Measurements from ENCODE around the gene P2RY2.
"Not testable (repeated sequence)": the region's sequence is repeated elsewhere in the genome, so short reads cannot be mapped to it uniquely, and the experiment has no call there.

Gene P2RY2

GRCh38 chr11:73189315-73189714 lies 28.8 kb upstream of the P2RY2 start:
- no peak for DNase-seq

DNA sequence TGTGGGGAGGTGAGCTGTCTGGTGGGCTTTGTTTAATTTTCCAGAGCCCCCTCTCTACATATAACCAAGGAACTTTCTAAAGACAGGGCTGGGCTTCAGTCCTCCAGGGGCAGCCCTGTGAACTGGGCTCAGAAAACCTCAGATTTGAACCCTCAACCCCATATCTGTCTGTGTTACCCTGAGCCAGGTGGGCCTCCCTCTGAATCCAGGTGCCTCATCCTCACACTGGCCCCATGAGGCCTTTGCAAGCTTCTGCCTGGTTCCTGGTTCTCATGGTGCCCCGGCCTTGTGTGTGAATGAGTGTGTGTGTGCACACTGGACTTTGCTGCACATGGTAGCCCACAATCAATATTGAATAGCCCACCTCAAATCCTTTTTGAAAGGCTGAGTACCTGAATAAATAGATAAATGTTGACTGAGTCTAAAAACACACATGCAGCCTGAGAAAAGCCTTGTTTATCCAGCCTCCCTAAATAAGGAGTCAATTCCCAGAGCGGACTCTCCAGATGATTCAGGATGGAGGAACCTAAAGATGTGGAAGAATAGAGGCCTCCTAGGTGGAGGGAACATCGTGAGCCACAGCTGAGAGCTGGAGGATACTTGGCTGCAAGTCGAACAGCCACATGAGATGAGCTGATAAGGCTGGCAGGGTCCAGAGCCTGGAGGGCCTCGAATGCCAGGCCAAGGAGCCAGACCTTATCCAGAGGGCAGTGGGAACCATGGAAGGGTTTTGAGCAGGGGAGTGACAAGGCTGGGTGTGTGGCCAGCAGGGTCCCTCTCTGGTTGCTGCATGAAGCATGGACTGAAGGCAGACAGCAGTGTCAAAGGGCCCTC lies 28.1 kb upstream of the P2RY2 start:
- no peak for DNase-seq

- no peak for DNase-seq
Observed at GRCh38 chr11:73190557-73190885, 27.6 kb upstream of the P2RY2 start.

DNA sequence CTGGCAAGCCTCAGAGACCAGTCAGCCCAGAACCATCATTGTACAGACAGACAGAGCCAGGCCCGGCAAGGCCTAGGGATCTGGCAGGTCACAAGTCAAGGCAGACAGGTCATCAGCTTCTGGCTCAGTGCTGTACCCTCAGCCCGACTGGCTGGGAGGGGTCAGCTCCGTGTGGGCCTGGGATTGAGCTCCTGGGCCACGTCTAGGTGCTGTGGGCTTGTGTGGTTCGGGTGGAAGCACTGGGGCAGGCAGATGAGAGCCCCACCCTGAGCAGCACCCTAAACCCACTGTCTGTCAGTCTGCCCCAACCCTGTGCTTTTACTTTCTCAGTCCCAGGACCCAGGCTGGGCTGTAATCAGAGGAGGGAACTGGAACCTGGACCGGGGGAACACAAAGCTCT lies 26.9 kb upstream of the P2RY2 start:
- no peak for DNase-seq

DNA sequence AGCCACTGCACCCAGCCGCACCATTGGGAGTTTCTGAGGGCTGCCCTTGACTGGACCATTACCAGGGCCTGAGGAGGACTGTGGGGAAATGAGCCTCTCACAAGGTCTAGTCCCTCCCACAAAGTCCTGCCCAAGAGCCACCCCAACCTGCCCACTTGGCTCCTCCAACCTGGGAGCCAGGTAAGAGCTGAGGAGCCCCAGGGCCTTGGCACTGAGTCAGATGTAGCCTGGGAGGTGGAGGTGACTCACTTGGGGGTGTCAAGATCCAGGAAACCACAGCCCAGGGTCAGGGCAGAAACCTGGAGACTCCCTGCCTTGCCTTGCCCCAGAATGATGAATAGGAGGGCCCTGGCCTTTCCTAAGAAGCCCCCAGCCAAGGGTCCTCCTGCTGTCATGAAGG lies 25.8 kb upstream of the P2RY2 start:
- DNase-seq = no peak

GRCh38 chr11:73193251-73194033 lies 24.6 kb upstream of the P2RY2 start:
- DNase-seq = no peak

GRCh38 chr11:73194034-73194507 lies 24.0 kb upstream of the P2RY2 start:
- DNase-seq = no peak

GRCh38 chr11:73194593-73194992 lies 23.5 kb upstream of the P2RY2 start:
- no peak for DNase-seq

DNA sequence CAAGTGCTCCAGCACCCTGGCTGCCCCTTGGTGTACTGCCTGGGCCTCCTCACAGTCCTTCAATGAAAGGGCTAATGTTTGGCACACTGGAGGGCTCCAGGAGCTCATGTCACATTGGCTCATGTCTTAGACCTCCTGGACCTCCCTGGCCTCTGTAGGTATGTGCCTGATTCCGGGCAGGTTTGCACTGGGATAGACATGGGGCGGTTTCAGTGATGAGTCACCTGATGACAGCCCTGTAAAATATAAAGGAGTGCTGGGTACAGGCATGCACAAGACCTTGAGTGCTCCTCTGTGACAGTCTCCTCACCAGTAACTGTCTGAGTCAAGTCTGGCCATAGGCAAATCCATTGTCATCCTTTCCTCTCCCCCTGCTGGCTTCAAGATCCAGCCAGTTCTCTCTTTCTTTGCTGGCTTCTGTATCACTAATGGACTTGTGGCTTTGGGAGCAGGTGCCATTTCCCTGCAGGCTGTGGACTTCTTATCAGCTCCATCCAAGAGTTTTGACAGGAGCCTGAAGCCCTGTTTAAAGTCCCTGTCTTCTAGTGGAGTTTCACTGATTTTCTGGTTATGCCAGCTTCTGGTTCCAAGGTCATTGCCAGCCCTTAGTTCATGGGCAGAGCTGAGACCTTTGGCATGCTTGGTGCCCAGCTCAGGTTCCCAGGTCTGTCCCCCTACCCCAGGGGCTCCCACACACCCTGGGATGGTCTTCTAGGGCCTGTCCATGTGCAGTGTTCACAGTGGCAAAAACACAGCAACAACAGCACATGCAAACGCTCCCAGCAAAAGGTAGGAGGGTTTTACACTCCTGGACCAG lies 22.7 kb upstream of the P2RY2 start:
- no peak for DNase-seq

GRCh38 chr11:73196576-73196975 lies 21.5 kb upstream of the P2RY2 start:
- DNase-seq = no peak

DNA sequence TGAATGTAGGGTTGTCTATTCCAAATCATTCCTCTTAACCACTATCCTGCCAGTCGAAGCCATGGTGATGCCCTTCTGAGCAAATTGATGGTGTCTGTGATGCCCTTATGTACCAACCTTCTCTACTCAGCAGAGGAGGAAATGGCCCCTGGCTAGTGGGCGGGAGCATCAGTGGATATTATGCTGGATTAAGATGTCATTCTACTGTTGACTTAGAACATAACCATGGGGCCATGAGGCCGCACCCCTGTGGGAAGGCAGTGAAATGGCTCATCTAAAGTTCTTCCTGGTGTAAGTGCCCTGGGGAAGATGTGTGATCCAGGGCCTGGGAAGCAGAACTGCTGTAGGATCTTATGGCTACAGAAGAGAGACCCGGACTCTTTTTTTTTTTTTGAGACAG lies 20.7 kb upstream of the P2RY2 start:
- no peak for DNase-seq

DNA sequence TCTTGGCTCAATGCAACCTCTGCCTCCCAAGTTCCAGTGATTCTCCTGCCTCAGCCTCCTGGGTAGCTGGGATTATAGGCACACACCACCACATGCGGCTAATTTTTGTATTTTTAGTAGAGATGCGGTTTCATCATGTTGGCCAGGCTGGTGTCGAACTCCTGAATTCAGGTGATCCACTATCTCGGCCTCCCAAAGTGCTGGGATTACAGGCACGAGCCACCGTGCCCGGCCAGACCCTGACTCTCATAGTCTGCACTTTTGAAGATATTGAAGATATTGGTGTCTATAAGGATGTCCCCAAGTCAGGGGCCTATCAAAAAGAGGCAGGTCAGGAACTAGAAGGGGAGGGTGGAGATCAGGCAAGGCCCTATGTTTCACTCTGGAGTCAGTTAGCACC lies 20.3 kb upstream of the P2RY2 start:
- not testable (repeated sequence) for DNase-seq

- DNase-seq = no peak
Observed at GRCh38 chr11:73198677-73199076, 19.4 kb upstream of the P2RY2 start.

GRCh38 chr11:73199446-73199845 lies 18.6 kb upstream of the P2RY2 start:
- no peak for DNase-seq

- no peak for DNase-seq
Observed at GRCh38 chr11:73200256-73200655, 17.8 kb upstream of the P2RY2 start.

DNA sequence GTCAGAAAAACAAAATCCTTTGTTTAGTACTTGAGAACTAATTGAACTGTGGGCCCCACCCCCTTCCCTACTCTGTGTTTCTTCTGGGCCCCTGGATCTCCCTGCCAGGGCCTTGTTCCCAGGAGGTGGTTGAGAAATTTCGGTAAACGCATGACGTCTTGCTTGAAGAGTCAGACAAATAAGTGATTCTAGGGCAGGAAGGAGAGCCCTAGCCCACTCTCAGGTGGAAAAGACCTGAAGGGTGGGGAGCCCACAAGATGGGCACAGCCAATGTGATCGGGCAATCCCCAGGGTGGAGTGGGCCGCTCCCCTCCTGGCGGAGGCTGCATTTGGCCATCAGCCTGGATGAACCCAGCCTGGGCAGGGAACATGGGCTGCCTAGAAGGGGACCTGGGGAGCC lies 16.8 kb upstream of the P2RY2 start:
- no peak for DNase-seq

GRCh38 chr11:73201888-73202780 lies 15.9 kb upstream of the P2RY2 start:
- DNase-seq = no peak

DNA sequence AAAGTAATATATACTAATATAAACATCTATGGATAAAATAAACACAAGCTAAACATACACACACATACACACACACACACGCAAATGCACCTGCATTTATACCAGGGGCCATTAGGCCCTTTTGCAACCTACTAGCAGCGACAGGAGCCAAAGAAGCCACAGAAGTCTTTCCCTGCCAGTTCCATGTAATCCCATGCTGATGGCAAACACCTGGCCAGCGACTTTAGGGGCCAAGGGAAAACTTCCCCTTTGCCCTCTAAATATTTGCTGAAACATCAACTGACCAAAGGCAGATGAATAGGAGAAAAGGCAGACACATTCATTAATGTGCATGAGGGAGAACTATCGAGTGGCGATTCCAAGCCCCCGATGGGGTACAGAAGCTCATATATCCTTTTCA lies 14.8 kb upstream of the P2RY2 start:
- no peak for DNase-seq

DNA sequence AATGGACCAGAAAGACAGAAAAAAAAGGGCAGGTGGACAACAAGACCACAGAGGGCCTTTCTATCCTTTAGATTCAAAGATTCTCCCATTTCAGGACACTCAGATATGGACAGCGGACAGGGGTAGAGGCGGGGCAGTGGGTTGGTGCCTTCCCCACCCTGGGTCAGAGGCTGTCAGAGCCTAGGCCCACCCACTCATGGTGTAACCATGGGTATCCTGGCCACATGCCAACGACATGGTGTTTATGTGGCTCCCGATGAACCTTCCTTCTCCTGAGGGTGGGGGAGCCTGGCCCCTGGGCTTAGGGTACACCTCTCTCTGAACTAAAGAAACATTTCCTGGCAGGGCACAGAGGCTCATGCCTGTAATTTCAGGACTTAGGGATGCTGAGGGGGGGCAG lies 14.3 kb upstream of the P2RY2 start:
- DNase-seq = no peak

DNA sequence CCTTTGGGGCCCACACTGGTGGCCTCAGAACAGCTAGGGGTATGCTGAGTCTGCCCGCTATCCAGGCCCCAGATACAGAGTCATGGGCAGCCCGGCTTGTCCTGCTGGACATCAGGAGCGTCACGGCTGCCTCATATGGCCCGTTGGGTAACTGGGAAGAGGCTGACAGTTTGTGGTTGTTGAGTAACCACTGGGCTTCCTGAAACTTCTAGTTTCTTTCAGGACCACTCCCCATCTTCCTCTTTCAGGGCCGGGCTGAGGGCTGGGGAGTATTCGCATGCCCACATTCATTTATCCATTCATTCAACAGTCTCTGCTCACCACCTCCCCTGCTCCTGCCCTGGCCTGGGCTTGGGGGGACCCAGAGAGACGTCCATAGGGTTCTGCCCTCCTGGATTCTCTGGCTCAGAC lies 13.4 kb upstream of the P2RY2 start:
- no peak for DNase-seq

DNA sequence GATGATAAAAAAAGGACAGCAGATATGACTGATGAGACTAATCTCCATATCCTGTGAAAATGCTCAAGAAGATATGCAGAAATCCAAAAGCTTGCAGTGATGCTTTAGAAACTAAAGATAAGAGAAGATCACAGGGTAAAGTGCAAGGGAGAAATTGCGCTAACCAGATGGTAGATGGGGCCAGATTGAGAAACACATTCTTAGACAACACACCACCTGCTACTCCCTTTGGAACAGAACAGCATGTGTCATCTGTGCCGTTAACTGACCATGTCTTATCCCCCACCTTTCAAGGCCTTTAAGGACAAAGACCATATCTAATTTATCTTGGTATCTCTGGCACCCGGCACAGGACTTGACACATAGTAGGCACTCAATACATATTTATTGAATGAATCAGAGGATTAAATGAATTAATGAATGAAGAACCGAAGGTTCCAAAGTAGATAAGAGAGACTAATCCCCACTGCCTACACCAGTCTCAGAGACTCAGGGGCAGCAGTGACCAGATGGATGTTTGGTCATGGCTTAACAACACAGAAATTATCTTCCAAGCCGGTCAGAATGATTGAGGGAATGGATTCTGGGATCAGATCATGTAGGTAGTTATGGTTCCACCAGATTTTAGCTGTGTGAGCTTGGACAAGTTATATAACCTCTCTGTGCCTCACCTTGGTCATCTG lies 12.3 kb upstream of the P2RY2 start:
- no peak for DNase-seq

DNA sequence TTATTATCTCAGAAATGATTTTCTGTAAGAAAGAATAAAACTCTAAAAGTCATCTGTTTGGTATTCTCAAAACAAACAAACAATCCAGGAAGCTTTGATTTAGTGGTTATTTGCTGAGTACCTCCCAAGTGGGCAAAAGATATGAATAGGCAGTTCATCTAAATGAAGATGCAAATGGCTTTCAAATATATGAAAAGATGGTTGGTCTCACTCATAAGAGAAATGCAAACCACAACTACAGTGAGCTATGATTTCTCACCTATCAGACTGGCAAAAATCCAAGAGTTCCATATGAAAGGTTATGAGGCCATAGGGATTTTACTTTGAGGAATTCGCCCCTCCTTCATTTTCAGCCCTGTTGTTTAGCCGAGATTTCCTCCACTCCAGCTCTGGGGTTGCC lies 11.3 kb upstream of the P2RY2 start:
- no peak for DNase-seq
